Prostate gland (tissue), 2 donors: ENCODE results near the gene ZIC3.

ENCODE experiments used
- POLR2A ChIP-seq: fragments of 450-650 bp; IDR thresholded peaks from one replicate; pipeline ENCODE4 v1.6.1; 2016; ENCODE audit warnings: antibody characterized with exemption, mild to moderate bottlenecking
- TF ChIP-seq, protein P1 (sequence below), 4 experiments: fragments of 200-600 bp in 2 of 4; fragments of 450-650 bp in 2 of 4; sonication (generic) in 2 of 4; IDR thresholded peaks; 1 replicate in 3 of 4; 2 replicates in 1 of 4; pipeline ENCODE4 v1.5.1; 2016 to 2019; ENCODE audit warnings: antibody characterized with exemption in 4 of 4, mild to moderate bottlenecking in 2 of 4, moderate library complexity in 2 of 4

- TF ChIP-seq, protein P1, sequence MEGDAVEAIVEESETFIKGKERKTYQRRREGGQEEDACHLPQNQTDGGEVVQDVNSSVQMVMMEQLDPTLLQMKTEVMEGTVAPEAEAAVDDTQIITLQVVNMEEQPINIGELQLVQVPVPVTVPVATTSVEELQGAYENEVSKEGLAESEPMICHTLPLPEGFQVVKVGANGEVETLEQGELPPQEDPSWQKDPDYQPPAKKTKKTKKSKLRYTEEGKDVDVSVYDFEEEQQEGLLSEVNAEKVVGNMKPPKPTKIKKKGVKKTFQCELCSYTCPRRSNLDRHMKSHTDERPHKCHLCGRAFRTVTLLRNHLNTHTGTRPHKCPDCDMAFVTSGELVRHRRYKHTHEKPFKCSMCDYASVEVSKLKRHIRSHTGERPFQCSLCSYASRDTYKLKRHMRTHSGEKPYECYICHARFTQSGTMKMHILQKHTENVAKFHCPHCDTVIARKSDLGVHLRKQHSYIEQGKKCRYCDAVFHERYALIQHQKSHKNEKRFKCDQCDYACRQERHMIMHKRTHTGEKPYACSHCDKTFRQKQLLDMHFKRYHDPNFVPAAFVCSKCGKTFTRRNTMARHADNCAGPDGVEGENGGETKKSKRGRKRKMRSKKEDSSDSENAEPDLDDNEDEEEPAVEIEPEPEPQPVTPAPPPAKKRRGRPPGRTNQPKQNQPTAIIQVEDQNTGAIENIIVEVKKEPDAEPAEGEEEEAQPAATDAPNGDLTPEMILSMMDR (IDR thresholded peaks at IDR 0.05): no peak
- no peak for TF ChIP-seq POLR2A
Observed at GRCh38 chrX:137575596-137576255, 9.8 kb downstream of the ZIC3 start.
